NCI-H1694 treated with DMSO at 0.1 percent for 48 hours (cell line): ENCODE results near the gene RPS15A.

Source experiments
- DNase-seq: peaks from one replicate; lab custom pipeline; 2025; lab: John Stamatoyannopoulos, UW

RPS15A gene

DNA sequence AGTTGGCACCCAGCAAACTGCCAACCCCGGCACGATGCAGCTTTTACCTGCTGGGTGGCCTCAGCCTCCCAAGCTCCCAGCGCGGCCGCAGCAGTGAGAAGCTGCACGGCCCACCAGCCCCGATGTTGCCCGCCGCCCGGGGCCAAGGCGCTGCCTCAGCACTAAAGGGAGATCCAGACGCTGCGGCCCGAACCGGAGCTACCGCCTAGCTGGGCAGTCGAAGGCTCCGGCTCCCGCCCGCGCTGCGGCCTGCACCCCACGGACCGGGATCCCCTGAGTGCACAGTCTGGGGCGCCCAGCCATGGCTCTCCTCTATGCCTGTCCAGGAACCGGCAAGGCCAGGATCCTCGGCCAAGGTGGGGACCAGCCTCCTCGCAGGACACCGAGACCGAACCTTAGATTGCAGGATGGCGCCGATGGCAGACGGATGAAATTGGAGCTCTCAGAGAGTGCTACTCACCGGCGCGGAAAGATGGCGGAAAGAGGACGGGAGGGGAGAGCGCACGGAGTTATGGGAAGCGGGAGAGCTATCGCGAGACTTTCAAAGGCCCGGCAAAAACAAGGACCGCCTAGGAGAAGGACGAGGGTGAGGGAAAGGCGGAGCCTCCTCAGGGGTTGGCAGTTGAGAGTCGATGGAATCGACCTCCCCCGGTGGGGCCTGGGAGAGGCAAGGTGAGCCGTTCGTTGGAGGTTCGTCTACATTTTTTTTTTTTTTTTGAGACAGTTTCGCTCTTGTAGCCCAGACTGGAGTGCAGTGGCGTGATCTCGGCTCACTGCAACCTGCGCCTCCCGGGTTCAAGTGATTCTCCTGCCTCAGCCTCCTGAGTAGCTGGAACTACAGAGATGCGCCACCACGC is at the start of gene RPS15A:
TSS of gene RPS15A (minus strand) at position 485 of the 857 bp plus-strand sequence. CDS start 1,221 bp downstream, outside the sequence.
- DNase-seq: peak; percentile 92

DNA sequence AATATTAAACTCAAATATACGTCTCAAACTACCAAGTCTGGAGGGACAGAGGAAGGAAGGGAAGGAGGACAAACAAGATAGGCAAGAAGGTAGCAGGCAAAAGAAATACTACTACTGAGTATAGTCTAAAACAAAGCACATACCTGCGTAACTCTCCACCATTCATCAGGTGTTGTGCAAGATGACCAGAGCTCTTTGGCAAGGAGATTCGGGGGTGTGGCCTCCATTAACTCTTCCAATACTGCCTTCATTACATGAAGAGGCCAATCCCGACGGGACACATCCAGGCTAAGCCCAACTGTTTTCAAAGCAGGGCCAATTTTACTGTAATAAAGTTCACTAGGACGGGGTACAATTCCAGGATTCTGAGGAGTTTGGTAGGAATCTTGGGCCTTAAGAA is 49.4 kb upstream of the RPS15A start:
- DNase-seq: no peak

GRCh38 chr16:18836702-18837101 is 46.6 kb upstream of the RPS15A start:
- no peak for DNase-seq

DNA sequence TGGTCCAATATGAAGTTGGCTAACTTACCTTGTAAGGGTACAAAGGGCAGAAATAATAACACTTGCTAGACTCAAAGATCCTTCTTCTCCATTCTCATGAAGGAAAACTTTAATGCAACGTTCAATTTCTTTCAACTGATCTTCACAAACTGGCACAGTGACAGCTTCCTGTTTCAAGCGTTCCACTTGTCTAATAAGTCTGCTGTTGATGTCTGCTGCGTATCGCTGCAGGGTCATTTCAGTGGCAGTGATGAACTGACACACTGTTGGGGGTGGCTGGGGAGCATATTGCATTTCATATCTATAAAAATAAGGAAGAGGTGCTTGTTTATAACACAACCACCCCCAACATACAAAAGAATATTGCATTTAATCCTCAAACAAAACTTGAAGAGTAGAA is 44.7 kb upstream of the RPS15A start:
- DNase-seq: no peak

GRCh38 chr16:18833707-18834505 is 43.8 kb upstream of the RPS15A start:
- no peak for DNase-seq

DNA sequence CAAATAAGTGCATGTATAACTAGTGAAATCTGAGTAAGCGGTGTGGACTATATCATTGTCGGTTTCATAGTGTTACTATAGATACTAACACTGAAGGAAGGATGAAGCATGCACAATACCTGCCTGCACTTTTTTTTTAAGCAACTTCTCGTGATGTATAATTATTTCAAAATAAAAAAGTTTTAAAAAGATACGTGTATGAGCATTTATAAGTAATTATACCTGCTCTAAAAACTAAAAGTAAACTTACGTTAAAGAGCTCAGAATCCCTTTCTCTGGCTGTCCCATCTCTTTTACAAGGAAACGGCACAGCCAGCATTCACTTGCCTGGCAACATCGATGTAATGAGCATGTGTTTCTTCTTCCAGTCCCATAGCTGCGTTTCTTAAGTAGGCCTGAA is 42.5 kb upstream of the RPS15A start:
- no peak for DNase-seq

- DNase-seq: no peak
These were observed 41.9 kb upstream of the RPS15A start for GRCh38 chr16:18832006-18832405.

DNA sequence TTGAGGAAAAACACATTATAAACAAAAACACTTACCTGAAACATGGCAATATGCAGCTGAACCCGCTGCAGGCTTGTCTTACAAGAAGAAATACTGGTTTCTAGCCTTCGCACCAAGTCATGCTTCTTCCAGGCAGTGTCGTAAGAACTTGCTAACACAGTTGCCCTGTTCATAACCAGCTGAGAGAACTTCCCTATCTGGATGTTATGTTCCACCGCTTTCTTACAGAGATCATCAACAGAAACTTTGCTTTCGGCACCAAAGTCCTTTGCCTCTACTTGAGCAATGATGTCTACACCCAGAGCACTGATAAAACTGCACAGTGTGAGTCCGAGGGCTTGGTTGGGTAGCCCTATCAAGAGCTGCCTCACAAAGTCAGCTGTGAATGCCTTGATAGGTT is 39.1 kb upstream of the RPS15A start:
- DNase-seq: no peak

DNA sequence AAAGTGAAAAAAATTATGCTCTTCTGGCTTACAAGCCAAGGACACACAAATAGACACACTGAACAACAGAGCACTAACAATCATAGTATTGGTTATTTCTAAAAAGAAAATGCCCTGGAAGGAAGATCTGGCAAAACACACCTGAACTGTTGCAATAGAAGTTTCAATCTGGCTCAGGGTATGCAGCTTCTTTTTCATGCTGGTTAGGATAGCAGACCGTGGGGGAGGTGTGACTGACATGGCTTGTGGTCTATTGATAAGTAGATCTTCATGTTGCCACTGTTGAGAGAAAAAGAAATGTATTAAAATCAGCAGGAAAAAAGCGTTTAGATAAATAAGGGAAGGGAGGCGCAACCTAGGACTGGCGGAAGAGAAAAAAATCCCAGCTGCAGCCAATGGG is 37.8 kb upstream of the RPS15A start:
- no peak for DNase-seq

DNA sequence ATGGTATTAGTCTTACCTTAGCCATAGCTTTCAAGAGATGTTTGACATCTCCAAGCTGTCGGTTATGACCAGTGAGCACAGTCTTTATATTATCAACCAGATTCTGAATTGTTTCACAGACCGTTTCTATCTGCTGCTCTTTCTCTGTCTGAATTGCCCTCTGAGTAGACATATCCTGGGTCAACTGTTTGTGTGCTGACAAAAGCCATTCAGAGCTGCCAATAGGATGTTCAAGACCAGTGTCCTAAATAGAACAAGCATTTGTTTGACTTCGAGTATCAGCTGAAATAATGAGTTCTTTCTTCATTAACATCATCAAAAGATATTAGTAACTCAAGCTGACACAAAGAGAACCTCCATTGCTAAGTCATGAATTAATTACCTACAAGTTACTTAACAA is 26.2 kb upstream of the RPS15A start:
- no peak for DNase-seq

DNA sequence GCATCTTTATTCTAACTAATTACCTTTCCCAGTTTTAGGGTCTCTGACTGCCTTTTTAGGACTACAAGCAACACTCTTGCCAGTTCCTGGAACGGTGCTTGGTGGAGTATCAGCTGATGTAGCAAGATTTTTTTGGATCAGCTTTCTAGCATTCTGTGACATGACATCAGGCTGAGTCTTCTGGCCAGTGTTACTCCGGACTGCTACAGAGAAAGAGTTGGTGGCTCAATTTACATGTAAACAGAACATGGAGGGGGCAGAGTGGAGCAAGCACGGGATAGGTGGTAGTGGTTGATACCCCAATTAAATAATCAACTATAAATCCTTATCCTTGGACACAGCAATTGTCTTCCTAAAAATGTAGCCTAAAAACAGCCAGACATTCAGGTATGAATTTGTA is 21.8 kb upstream of the RPS15A start:
- DNase-seq: no peak

DNA sequence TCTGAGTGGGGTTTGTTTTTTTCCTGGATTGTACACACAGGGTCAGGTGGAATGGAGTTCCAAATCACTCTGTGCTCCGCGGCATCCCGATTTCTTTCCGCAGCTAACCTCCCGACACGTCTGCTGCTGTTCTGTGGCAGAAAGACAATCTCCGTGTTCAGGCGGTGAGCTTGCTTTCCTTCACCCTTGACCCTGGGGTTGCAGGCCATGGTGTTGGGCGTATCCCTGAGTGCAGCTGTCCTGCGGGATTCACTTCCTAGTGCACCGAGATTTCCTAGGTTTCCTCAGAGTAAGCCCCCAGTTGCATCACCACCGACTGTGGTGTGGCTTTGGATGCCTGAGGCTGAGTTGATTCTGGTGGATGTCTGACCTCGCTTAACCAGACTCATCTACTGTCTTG is 19.0 kb upstream of the RPS15A start:
- no peak for DNase-seq

DNA sequence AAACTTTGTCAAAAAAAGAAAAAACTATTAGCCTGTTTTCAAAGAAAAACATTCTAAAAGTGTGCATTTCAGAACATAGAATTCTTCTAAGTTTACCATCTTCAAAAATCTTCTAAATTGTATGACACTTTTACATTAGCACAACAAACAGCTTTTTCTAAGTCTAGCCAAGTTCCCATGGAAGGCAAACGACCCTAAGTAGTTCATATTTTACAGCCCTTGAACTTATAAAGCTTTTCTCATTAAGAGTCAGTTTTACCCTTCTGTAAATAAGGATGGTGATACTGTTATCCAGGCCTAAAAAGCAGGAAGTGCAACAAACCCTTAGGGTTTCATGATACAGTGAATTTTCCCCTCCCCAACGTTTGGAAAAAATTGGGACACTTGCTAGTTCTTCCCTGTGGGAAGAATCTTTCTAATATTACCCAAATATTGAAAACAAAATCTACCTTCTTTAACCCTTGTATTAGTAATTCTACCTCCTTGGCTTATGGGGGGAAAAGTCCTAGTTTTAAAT is 15.2 kb upstream of the RPS15A start:
- no peak for DNase-seq

- no peak for DNase-seq
These were observed 14.4 kb upstream of the RPS15A start for GRCh38 chr16:18804540-18804939.

DNA sequence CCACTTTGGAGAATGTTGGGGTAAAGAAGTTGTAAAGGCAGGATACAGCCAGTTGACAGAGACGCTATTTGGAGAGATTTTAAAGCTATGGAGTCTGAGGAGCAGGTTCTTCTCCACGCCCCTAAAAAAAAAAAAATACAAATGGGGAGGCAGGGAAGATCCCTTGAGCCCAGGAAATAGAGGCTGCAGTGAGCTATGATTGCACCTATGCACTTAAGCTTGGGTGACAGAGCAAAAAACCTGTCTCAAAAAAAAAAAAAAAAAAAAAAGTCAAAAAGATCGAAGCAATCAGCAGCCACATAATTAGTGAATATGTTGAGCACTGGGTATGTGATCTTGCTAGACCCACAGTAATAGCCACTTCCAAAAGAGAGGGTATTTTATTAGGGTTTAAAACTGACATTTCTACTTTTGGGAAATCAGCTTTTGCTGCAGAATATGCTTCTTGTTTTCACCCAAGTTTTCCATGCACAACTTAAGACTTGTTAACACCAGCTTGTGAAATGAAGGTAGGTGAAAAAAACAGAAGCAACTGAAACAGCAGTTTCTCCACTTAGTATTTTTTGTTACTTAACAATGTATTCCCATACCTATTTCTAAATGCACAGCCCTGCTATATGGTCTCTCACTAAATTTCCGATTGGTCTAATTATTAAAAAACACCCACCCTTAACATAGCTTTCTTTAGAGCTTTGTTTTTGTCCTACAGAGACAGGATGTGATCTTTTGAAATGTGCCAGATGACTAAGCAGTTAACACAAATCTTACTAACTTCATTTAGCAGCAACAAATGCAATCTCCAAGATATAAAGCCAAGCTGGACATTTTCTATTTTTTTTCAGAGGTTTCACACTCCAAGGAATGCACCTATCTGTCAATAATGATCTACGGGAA is 13.7 kb upstream of the RPS15A start:
- DNase-seq: no peak

DNA sequence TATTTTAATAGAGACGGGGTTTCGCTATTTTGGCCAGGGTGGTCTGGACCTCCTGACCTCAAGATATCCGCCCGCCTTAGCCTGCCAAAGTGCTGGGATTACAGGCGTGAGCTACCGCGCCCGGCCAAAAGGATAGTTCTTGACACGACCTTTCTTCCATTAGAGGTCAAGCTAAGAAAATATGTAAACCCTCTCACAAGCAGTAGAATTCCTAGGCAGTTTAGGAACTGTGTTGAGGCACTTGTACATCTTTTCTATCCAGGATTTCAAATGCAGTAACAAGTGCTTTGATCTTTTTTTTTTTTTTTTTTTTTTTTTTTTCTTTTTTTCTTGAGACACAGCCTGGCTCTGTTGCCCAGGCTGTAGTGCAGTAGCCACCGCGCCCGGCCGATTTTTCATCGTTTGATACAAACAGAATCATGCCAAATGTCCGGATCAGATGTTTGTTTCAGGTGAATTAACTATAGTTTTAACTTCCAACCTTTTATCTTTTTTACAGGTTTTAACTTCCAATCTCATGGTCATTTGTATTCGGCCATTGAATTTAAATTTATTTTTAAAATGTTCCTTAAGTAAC is 12.7 kb upstream of the RPS15A start:
- DNase-seq: no peak

DNA sequence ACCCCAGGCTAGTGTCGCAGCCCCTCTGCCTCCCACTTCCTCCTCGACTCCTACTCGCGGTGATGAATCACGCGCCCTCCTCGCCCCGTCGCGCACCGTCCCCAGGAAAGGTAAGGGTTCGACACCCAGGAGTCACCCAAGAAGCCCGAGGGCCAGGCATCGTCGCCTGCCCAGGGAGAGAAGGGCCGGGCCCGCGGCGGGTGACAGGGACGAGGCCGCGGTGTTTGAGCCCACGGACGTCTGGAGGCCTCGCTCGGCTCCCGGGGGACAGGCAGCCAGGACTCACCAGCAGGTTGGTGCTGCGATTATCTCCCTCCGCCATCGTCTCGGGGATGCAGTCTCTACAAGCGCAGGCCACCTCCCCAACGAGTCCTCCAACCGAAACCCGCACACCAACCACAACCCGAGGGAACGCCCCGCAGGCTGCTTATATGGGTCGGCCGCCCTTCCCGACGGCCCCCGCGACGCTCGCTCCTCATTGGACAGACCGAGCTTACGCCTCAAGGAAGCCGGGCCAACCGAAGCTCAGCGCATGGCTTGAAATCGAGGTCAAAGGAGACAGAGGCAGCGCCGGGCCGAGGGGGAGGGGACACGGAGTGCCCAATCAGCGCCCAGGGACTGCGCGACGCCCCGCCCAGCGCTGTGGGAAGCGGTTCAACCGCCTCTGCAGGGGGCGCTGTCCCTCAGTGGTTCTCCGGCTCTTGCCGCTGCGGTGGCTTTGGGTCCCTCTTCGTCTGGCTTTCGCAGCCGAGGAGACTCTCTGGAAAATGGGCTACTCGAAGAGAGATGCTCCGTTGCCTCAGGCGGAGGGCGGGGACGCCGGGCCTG is 11.2 kb upstream of the RPS15A start, which contains the start of gene ARL6IP1:
TSS of gene ARL6IP1 (minus strand) at position 405 of the 828 bp plus-strand sequence. CDS start at position 322, 83 bp downstream.
- peak; percentile 97 for DNase-seq

DNA sequence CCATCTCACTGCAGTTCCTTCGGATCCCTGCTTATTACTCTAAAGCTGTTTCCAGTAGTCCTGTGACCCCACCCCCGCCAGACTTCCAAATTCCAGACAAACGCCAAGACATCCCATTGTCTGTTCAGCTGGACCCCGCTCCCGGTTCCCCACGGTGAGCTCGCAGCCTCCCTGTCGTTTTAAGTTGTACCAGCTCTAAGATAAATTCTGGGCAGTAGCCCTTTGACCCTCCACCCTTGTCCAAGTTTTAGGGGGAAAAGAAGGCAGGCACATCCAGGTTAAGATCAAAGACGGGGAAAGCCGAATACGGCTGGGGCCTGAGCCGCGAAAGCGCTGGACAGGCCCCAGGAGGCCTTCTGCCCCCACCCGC is 10.6 kb upstream of the RPS15A start:
- DNase-seq: no peak

DNA sequence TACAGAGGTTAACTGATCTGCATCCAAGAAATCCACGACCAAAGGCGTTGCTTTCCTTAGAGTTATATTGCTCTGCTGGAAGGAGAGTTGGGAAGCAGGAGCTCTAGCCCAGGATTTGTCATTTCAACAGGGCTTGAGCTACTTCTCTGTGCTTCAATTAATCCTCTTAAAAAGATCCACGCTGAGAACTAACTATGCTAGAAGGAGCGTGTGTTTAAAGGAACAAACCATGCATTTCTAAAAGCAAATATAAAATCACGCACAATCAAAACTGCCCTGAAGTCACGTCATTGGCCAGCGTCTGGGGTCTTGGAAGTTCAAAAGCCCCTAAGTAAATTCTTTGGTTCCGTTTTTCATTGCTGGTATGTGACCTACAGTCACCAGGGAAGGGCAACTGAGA is 10.2 kb upstream of the RPS15A start:
- DNase-seq: no peak

DNA sequence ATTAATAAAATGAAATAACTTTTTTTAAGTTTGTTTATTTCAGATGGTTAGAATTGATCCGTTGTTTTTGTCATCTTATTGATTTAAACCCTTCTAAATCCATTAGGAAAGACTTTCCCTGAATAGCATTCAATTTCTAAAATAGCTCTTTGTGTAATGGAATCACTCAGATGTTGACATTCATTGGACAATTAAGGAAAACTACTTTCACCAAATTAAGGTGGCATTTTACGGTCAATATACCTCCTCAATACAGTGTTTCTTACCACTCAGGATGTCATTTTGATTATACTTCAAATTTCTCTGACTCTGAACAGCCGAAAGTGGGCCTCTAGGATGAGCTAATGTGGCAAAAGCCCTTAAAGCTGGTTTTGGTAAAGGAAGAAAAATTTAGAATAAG is 9.4 kb upstream of the RPS15A start:
- no peak for DNase-seq

GRCh38 chr16:18797746-18798145 is 7.6 kb upstream of the RPS15A start:
- no peak for DNase-seq
